HG02623 (cell line): ENCODE measurements around the gene CAMTA2.

Source experiments
- ATAC-seq: cut with Tn5 transposase; IDR thresholded peaks from one replicate; pipeline ENCODE4 v1.9.1; 2021; ENCODE audit warnings: moderate library complexity; ENCODE audit not compliant: unreplicated experiment

Gene CAMTA2

GRCh38 chr17:5002121-5002788 lies 14.8 kb upstream of the CAMTA2 start:
- ATAC-seq: no peak

DNA sequence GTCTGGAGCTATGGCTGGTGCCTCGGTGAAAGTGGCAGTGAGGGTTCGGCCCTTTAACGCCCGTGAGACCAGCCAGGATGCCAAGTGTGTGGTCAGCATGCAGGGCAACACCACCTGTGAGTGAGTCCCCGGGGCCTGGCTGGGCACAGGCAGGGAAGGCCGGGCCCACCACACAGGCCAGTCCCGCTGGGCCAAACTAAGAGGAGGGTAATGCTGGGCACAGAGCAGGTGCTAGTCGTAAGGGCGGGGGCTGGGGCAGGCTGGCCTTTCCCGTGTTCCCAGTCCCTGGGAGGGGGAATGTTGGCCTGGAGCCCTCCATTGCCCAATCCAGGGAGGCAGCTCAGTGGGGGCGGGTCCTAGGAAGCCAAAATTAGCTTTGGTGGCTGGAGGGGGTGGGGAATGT lies 12.8 kb upstream of the CAMTA2 start:
- no peak for ATAC-seq

DNA sequence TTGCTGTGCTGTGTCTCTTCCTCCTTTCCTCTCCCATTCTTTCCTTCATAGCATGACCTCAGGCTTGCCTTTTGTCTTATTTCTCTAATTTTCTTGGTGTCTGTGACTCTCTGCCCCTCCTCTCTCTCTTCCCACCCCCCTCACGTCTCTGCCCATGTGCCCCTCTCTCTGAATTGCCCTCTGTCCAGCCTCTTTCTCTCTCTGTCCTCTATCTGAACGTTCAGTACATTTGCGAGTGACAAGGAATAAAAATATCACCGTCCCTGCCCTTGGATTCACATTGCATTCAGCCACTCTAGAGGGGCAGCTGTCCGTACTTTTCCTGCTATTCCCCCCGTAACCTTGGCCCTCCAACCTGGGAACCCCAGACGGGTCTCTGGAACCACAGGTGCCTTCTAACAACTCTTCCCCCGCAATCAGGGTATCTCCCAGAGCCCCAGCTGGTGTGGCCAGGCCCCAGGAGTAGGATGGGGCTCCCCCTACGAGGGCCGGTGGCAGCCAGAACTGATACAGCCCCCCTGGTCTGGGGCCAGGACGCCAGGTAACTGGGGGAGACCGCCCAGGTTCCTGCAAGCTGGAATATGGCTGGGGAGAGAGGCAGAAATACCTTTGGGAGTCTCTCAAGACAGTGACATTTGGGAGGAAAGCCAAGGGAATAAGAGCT lies 12.1 kb upstream of the CAMTA2 start:
- no peak for ATAC-seq

- no peak for ATAC-seq
These were observed 11.4 kb upstream of the CAMTA2 start for GRCh38 chr17:4998732-4999429.

DNA sequence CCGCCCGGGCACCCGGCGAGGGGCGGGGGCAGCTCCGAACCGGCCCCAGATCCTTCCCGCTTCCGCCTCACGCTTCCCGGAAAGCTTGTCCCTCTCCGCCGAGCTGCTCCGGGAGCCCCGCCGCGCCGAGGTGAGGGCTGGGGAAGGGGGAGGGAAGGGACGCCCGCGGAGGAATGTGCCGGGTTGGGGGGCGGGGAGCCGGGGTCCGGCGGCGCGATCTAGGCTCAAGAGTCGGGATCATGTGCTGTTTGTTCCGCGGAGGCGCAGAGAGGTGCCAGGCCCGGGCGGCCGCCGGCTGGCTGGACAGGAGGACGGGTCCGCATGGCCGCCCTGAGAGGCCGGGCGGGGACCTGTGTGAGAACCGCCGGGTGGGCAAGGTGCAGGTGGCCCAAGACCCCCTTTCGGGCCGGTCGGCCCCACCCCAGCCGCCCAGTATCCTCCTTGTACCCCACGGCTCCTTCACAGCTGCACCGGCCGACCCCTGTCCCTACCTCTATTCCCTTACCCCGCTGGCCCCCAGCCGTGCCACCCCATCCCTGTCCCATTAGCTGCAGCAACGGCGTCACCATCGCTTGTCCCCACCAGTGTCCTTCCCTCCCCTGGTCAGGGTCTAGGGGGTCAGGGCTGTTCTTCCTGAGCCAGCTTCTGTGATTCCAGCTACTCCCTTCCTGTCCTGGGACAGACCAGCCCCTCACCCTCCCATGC lies 10.7 kb upstream of the CAMTA2 start:
- ATAC-seq: peak; percentile 14

DNA sequence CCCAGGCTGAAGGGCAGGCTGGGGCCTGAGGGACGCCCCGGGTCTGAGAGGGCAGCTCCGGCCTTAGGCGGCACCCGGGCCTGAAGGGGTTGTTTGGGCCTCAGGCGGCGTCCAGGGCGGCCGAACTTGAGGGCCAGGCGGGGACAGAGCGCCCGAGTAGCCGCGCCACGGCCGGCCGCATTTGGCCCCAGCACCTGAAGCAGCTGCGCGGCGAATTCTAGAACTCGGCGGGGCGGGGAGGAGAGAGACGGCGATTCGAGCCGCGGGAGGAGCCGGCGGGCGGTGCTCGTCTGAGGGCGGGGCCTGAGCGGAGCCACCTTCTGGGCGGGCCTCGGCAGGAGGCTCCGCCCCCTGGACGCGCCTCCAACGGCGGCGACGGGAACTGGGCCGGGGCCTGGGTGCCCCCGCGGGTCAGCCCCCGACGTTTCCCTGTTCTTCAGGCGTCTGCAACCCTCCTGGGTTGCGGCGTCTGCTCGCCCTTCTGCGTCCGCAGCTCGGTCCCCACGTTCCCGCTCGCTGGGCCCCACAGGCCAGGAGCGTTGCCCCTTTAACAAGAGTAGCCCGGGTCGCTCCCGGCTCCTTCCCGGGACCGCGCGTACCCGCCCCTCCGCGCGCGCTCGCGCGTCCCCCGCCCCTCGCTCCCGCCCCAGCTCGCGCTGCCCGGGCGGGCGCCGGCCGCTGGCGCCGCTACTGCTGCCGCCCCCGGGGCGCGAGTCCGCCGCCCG lies 10.0 kb upstream of the CAMTA2 start, which contains the start of the genes INCA1 and KIF1C:
TSS of gene INCA1 (minus strand) at position 221 of the 725 bp plus-strand sequence. CDS start 3,085 bp downstream, outside the sequence.
TSS of gene KIF1C (plus strand) at position 649 of the 725 bp plus-strand sequence. CDS start 2,297 bp downstream, outside the sequence.
- ATAC-seq: peak; percentile 78

DNA sequence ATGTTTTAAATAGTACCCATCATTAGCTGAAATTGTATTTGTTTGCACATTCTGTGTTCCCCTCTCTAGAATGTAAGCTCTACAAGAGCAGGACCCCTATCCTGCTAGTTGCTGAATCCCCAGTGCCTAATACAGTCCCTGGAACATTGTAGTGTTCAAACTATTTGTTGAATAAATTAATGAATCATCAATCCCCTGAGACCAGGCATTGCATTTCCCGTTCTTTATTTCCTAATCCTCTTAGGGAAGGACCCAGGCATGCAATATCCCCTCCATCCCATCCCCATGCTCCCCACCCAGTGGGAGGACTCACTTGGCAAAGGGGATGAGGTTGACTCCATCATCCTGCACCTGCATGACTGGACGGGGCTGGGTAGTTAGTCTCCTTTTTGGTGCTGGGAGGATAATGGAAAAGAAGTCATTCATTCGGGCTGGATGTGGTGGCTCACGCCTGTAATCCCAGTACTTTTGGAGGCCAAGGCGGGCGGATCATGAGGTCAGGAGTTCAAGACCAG lies 6.7 kb upstream of the CAMTA2 start:
- no peak for ATAC-seq

DNA sequence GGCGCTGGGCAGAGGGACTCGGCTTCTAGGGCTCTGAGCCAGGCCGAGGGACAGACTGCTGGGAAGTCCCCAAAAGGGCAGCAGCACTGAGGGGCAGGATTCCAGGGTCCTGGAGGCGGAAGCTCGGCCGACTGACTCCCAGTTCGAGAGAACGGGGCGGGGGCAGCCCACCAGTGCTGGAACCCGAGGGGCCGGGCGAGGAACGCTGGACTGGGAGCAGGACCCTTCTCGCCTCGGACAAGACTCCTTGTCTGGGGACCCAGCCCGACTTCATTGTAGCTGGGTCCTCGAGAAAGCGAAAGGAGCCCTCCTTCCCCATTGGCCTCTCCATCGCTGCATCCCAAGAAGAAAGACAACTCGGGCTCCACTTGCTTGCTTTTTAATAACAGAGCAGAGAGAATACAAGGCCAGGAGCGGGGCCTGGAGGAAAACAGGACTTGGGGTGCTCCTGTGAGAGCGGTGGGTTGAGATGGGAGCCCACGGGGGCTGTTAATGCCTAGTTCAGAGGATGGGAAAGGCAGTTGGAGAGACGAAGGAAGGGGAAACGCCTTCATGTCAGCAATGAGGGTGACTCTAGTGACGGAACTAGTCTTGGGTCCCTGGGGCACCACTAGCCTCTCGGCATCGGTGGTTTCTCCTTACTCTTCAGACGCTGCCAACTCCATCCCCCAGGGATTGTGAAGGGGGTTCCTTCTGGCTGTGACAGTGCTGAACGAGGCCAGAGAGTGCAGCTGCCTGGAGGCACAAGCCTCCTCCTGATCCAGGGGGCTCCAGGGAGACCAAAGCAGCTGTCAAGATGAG lies 492 bp upstream of the CAMTA2 start:
- no peak for ATAC-seq

DNA sequence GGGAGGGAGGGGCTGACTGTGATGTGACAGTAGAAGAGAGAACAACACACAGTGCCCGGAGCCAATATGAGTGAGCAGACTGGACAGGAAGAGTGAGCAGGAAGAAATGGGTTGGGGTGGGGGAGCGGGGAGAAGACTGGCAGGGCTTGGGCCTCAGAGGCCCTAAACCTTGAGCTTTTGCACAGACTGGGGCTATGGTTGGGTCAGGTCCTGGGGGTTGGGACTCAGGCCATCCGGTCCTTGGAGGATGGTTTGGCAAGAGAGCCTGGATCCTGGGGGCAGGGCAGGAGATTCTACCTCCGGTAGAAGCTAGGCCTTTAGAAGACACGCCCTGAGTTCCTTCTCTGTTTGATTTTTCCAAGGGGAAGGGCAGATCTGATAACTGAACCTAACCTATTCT lies 1.1 kb downstream of the CAMTA2 start:
- ATAC-seq: no peak

- ATAC-seq: no peak
These were observed 5.2 kb downstream of the CAMTA2 start for GRCh38 chr17:4982305-4982704.

- ATAC-seq: no peak
These were observed 6.7 kb downstream of the CAMTA2 start for GRCh38 chr17:4980644-4981216.

- ATAC-seq: no peak
These were observed 8.7 kb downstream of the CAMTA2 start for GRCh38 chr17:4978726-4979125.

GRCh38 chr17:4974115-4974670 lies 13.3 kb downstream of the CAMTA2 start:
- no peak for ATAC-seq

DNA sequence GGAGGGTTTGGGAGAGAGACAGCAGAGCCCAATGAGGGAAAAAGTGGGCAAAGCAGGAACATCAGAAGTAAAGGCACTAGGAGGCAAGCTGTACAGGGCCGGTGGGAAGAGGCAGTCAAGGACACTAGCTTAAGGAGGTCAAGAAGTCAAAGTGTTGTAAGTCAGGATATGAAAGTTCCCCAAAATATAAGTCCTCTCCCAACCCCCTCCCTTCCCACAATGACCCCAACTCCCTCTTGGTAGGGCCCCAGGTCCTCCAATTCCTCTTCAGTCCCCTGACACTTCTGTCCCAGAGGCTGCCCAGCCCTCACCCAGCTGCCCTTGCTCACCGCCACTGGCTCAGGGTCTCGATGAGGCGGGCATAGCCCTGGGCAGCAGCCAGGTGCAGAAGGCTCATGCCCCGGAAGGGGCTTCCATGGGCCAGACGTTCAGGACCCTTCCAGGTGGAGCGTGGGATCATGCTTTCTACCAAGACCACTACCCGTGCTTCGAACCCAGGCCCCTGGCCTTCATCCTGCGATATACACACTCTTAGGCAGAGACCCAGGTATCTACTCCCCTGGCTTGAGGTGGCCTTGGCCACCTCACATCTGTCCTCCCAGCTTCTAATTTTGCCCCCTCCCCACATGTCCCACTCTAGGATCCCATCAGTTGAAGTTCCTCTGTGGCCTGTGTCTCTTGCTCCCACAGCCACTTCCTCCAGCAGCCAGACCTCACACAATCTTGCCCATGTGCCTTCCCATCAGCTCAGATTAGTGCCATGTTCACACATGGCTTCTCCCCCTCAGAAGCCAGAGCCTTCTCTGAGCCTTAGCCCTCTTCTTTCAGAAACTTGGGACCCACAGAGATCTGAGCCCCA lies 14.0 kb downstream of the CAMTA2 start:
- no peak for ATAC-seq

DNA sequence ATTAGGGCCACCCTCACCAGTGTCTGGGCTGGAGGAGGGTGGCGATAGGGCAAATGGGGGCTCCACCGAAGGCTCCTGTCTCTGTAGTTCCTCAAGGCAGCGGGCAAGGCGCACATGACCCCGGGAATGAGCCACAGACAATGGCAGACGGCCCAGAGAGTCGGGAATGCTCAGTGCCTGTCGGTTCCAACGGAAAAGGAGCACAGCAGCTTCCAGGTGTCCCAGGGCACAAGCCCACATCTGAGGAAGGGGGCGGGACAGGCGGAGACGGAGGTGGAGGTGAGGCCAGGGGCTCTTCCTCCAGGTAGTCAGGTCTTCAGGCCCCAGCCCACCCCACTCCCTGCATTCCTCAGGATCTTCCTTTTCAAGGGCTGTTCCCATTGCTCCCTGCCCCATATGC lies 14.7 kb downstream of the CAMTA2 start:
- no peak for ATAC-seq

DNA sequence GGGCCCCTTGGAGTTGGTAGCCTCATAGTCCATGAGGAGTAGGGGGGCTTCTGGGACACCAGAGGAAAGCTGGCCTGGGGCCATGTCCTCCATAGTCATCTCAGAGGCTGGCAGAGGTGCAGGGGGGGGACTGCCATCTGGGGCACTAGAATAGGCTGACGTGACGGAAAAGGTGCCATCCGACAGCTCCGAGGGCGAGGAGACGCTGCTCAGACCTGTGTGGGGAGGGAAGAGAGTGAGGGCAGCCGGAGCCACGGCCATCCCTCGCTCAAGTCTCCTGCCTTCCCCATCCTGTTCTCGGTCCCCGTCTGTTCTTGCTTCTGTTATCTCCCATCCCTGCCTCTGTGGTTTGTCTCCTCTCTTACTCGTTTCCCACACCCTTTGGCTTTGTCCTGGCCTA lies 15.2 kb downstream of the CAMTA2 start:
- ATAC-seq: no peak

- no peak for ATAC-seq
These were observed 15.6 kb downstream of the CAMTA2 start for GRCh38 chr17:4971826-4972225.

DNA sequence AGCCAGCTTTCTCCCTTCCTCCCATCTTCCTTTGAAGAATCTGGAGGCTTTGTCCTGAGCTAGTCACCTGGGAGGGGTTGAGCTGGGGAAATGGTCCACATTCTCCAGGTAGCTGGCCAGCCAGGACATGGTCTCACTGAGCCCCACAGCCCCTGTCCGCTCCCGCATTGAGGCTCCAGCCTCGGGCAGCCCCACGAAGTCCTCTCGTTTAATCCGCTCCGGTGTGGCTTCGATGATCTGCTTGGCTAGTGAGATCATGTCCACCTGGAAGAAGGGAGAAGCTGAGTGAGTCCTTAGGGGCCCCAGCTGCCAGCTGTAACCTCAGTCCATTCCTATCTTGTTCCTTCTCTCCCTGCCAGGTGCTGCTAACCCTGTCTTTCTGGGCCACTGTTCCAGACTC lies 17.2 kb downstream of the CAMTA2 start:
- no peak for ATAC-seq
